LHCN-M2 (cell line): ENCODE data around the gene AGGF1. TPM values are rescaled to one million over a fixed set of nuclear protein-coding genes. Genes with fewer than 3 reads are reported as not detected.
"Not testable (repeated sequence)": the region's sequence is repeated elsewhere in the genome, so short reads cannot be mapped to it uniquely, and the experiment has no call there.

Experiments used
- DNase-seq: peaks from one replicate; pipeline ENCODE4 v3.0.0-alpha.2; 2012; ENCODE audit warnings: low read depth
- total RNA-seq: library from RNA; depleted of rRNA; stranded (reverse); fragments of >200 nt; gene quantifications from 2 replicates; pipeline ENCODE4 v1.2.3, GENCODE V29; 2014

Gene AGGF1
- total RNA-seq, 1 experiment from 2014 or later = 33.1 TPM

DNA sequence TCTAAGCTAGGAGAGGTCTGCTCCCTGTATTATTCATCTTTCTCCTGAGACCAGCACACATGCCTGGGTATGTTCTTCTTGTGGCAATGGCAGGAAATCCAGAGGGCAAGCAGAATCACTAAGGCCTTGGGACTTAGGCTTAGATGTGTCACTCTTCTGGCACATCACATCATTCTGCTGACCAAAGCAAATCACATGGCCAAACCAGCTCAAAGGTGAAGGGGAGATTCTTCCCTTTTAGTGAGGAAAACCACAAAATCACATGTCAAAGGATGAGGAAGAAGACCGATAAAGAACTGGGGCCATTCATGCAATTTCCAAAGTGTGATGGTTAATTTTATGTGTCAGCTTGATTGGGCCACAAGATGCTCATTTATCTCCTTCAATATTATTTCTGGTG is 5.7 kb upstream of the AGGF1 start:
- DNase-seq = no peak

DNA sequence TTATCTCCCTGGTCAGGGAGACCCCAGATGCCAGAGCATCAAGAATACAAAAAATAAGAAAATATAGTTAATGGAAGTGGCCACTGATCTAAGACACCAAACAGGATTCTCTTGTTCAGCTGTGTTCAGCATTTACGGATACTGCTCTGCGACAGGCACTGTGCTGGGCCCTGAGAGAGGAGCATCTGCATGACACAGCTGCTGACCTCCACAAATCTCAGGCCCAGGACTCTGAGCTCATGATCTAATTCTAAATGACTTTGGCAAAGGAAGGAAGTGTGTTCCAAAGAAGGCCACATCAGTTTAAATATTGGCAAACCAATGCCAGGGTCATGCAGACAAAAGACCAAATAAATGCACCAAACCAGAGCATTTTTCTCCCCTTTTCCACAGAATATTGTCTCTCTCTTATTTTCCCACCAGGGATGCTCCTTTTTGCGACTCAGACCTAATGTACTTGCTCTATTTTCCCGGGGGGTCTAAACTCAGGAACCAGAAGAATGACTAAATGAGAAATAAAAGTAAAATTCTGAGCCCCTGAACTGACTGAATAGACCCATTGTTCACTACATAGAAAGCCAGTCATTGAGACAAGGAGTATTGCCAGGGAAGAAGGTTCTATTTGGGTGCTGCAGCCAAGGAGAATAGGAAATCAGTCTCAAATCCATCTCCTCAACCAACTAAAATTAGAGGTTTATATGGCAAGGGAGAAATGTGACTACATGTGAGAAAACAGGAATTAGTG is 1.4 kb upstream of the AGGF1 start:
- no peak for DNase-seq

DNA sequence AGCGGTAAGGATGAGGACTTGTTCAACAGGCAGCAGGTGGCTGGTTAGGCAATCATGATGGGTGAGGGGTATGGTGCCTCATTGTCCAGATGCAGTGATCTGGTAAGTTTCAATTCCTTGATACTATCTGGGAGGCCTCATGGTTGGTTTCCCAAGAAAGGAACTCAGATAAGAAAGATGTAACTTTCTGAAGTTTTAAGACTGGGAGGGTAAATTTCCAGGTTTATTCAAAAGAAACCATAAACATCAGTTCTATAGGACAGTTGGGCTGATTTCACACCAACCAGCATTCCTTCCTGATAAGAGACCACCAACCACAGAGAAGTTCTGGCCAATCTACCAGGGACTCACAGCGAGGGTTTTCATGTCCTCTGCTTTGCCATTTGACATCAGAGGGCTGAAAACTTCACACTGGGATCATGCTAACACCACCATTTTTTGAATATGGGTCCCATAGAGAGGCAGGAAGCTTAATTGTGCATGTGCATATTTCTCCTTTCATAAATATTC is 773 bp upstream of the AGGF1 start:
- no peak for DNase-seq

DNA sequence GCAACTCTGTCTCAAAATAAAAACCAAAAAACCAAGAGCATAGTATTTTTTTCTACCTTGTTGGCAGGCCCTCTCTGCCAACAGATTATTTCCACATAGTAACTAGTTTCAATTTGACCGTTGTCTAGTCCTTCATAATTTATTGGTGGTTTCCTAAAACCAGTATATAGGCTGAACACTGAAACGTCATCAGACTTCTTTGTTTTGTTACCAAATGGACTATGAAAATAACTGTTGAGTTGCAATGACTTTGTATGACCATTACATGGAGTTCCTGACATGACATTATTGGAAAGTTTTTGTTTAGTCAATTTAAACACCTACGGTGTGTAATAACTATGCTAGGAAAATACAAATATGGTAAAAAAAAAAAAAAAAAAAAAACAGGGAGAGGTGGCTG is 1.7 kb downstream of the AGGF1 start:
- no peak for DNase-seq

GRCh38 chr5:77032635-77033034 is 2.4 kb downstream of the AGGF1 start:
- no peak for DNase-seq

- no peak for DNase-seq
Measured at GRCh38 chr5:77033338-77033737, 3.1 kb downstream of the AGGF1 start.

- no peak for DNase-seq
Measured at GRCh38 chr5:77035950-77036349, 5.7 kb downstream of the AGGF1 start.

DNA sequence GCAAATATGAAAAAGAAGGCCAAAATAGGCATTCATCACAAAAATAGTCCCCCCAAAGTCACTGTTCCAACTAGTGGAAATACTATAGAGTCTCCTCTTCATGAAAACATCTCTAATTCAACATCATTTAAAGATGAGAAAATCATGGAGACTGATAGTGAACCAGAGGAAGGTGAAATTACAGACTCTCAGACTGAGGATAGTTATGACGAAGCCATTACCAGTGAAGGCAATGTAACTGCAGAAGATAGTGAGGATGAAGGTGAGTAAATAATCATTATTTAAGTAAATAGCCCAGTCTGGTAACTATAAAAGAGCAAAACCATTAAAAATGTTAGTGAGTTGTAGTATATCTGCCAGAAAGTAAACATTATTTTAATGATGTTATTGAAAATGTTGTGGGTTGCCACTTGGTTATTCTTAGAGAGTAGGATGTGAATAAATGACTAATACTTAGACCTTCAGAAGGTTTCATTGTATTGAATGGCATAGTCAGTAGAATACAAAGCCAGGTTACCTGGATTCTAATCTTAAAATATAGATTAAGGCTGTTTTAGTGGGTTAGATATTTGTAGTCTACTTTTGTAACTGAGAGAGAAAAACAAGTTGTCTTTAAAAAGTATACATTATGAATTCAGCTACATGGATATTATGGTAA is 16.3 kb downstream of the AGGF1 start:
- DNase-seq = no peak

GRCh38 chr5:77064040-77064439 is 33.8 kb downstream of the AGGF1 start:
- DNase-seq = no peak

- no peak for DNase-seq
Measured at GRCh38 chr5:77065256-77065655, 35.1 kb downstream of the AGGF1 start.

DNA sequence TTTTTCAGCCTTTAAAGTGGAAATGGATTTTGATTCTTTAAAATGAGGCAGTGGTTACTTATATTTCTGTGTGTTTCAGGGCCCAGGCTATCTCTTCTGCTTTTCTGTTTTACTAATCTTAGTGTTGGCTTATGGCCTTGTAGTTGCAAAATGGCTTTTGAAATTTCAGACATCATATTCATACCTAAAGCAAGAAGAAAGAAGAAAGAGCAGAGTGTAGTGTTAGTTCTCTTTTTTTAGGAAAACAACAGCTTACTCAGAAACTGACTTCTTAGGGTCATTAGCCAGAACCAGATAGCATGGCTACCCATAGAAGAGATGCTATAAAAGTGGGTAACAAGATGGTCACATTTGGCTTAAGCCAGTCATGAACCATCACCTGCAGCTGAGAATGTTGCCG is 36.0 kb downstream of the AGGF1 start:
- DNase-seq = no peak

- peak; percentile 56 for DNase-seq
Measured at GRCh38 chr5:77066823-77067442, 36.7 kb downstream of the AGGF1 start.

DNA sequence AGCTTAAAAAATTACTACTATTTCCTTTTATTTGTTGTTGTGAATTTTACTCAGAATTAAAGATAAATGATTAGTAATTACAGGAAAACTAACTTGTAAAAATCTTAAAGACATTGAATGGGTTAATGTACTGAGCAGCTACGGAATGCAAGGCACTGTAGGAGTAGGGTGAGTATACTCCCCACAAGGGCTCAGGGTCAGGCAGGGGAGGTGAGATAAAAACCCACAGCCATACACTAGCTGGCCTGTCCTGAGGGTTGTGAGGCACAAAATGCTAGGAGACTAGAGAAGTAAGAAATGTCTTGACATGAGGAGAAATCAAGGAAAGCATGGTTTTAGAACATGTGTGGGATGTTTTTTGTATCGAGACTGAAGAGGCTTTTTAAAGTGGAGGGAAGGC is 43.5 kb downstream of the AGGF1 start:
- no peak for DNase-seq

DNA sequence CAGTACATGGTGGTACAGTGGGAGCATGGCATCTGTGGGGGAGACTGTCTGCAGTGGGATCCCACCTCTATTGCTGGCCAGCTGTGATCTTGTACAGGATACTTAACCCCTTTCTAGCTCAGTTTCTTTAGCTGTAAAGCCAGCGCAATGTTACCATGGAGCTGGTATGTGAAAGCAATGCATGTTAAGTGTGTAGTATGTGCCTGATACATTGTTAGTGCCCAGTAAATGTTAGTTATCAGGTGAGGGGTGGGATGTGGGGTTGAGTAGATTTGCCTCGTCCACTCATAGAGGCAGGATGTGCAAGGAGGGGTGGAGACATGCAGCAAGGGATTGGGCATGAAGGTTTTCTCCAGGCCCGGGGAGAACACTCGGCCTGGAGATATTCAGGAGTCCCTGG is 44.5 kb downstream of the AGGF1 start:
- DNase-seq = no peak

- DNase-seq = peak; percentile 18
Measured at GRCh38 chr5:77076961-77077828, 47.0 kb downstream of the AGGF1 start.

DNA sequence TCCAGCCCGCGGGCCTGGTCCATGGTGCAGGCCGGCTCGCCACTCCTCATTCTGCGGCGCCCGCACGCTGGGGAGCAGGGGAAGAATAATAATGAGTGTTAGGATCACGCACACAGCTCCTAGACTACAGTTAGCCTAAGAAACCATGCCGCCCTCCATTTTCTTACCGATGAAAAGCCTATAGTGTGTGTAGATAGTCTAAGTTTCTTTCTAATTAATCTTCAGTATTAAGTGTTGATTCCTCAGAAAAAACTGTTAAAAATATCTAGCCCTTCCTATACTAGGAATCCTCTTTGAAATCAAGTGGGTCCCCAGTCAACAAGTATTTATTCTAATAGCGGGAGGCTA is 47.6 kb downstream of the AGGF1 start:
- no peak for DNase-seq

- DNase-seq = not testable (repeated sequence)
Measured at GRCh38 chr5:77080479-77080878, 50.3 kb downstream of the AGGF1 start.

DNA sequence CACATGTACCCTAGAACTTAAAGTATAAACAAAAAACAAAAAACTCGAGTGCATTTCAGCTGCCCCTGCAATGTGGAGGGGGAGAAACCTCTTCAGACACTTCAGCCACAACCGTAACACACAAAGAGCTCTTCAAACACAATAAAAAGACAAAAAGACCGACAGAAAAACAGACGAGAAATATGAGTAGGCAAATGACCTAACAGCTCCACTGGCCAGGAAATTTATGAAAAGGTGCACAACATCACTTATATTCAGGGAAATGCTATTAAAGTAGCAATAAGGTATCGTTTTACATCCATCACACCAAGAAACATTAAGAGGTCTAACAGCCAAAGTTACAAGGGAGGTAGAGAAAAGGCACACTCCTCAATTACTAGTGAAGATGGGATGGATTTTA is 50.7 kb downstream of the AGGF1 start:
- DNase-seq = no peak

DNA sequence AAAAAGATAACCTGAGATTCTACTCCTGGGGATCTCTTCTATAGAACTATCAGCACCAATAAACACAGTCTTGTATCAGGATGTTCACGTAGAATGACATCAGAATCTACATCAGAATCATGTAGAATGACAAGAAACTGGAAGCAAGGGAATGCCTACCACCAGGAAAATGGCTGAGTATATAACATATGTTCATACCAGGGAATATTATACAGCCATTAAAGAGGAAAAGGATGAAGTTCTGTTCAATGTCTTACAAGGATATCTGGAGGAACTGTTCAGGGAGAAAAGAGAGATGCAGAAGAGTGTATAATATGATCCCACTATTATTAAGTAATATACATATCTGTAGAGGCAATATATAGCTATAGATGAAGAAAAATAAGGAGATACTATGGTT is 52.1 kb downstream of the AGGF1 start:
- DNase-seq = no peak

DNA sequence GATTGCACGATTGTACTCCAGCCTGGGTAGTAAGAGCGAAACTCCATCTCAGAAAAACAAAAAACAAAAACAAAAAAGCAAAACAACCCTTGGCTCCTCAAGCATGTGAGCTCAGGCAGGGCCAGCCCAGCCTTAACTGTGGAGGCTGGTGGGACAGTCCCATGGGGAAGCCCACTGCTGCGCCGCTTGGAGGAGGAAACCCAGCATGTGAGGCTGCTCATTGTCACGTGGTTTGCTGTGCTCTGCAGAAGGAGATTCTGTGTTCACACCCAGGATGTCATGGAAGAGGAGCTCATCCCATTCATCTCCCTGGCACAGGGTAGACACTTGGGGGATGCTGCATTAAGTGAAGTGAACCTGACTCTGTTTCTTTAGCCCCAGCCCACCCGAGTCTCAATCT is 52.9 kb downstream of the AGGF1 start:
- no peak for DNase-seq

GRCh38 chr5:77086368-77086688 is 56.1 kb downstream of the AGGF1 start:
- DNase-seq = no peak
